Measurements from ENCODE around the gene SPTBN1. TPM values are rescaled to one million over a fixed set of nuclear protein-coding genes. Genes with fewer than 3 reads are reported as not detected.

SPTBN1 gene
- total RNA-seq, 1 experiment from 2014 or later, result 262 TPM

- POLR2A ChIA-PET (ENCODE audit: unreplicated experiment), result interaction anchor here (0.5 kb wide), 1 partner anchor 33 kb away, joined by 3 read pairs; no protein-coding TSS in a partner anchor
- no peak overlapping the region for H3K27ac ChIP-seq
- no peak overlapping the region for H2AFZ ChIP-seq
- H3F3A ChIP-seq (ENCODE audit: insufficient read depth, low read depth), result peaks cover 30% of the 10 kb centered on the region
- no peaks in the 10 kb centered on the region for H3K9me3 ChIP-seq (ENCODE audit: insufficient read depth, low read depth)
- H3K4me1 ChIP-seq (replicated peaks; ENCODE audit: insufficient read depth), result peaks cover 12% of the 10 kb centered on the region
- peaks cover 23% of the 10 kb centered on the region for H3K36me3 ChIP-seq (ENCODE audit: low read depth)
- H3K4me2 ChIP-seq, result no peak overlapping the region
- CTCF ChIA-PET, result interaction anchor here (0.6 to 1.8 kb wide), 2 partner anchors 10 to 315 kb away, joined by 4 to 5 read pairs; no protein-coding TSS in a partner anchor
- DNase-seq, result no peak
- H4K20me1 ChIP-seq (ENCODE audit: insufficient read depth), result no peaks in the 10 kb centered on the region
- no TSS peak for BruUV-seq (replicated peaks)
- TF ChIP-seq EZH2 (IDR thresholded peaks at IDR 0.05; ENCODE audit: low read depth) (no peak), CTCF (conservative IDR thresholded peaks at IDR 0.05) (no peak)
- H3K9me2 ChIP-seq (ENCODE audit: insufficient read depth), result no peaks in the 10 kb centered on the region
- intact Hi-C loops (cut with micrococcal nuclease; ENCODE audit: unreplicated experiment), result no loop called here
- no peaks in the 10 kb centered on the region for H3K27me3 ChIP-seq (ENCODE audit: insufficient read depth, low read depth)
- no peak overlapping the region for H3K4me3 ChIP-seq
- no peaks in the 10 kb centered on the region for H3K79me2 ChIP-seq (ENCODE audit: low read depth)
These were observed 210.6 kb downstream of the SPTBN1 start for GRCh38 chr2:54666634-54667265.

GRCh38 chr2:54667266-54667639 is 211.1 kb downstream of the SPTBN1 start:
- Histone ChIP-seq H3K9me3 (ENCODE audit: insufficient read depth, low read depth) (no peaks in the 10 kb centered on the region), H3K9me2 (ENCODE audit: insufficient read depth) (no peaks in the 10 kb centered on the region), H3K4me2 (no peak overlapping the region), H3K27me3 (ENCODE audit: insufficient read depth, low read depth) (no peaks in the 10 kb centered on the region), H3K79me2 (ENCODE audit: low read depth) (no peaks in the 10 kb centered on the region), H2AFZ (no peak overlapping the region), H3K36me3 (ENCODE audit: low read depth) (peaks cover 20% of the 10 kb centered on the region), H3F3A (ENCODE audit: insufficient read depth, low read depth) (peaks cover 35% of the 10 kb centered on the region), H3K27ac (no peak overlapping the region), H4K20me1 (ENCODE audit: insufficient read depth) (no peaks in the 10 kb centered on the region), H3K4me1 (replicated peaks; ENCODE audit: insufficient read depth) (peaks cover 17% of the 10 kb centered on the region), H3K4me3 (no peak overlapping the region)
- ChIA-PET CTCF (no interaction called here), POLR2A (ENCODE audit: unreplicated experiment) (no interaction called here)
- intact Hi-C loops (cut with micrococcal nuclease; ENCODE audit: unreplicated experiment), result no loop called here
- BruUV-seq (replicated peaks), result no TSS peak
- no peak for DNase-seq
- TF ChIP-seq CTCF (conservative IDR thresholded peaks at IDR 0.05) (no peak), EZH2 (IDR thresholded peaks at IDR 0.05; ENCODE audit: low read depth) (no peak)

GRCh38 chr2:54667726-54668650 is 211.9 kb downstream of the SPTBN1 start:
- no peak for DNase-seq
- ChIA-PET POLR2A (ENCODE audit: unreplicated experiment) (no interaction called here), CTCF (no interaction called here)
- BruUV-seq (replicated peaks), result no TSS peak
- Histone ChIP-seq H3K4me2 (no peak overlapping the region), H3K4me1 (replicated peaks; ENCODE audit: insufficient read depth) (peaks cover 24% of the 10 kb centered on the region), H3F3A (ENCODE audit: insufficient read depth, low read depth) (peaks cover 43% of the 10 kb centered on the region), H3K27me3 (ENCODE audit: insufficient read depth, low read depth) (no peaks in the 10 kb centered on the region), H3K79me2 (ENCODE audit: low read depth) (no peaks in the 10 kb centered on the region), H3K9me2 (ENCODE audit: insufficient read depth) (no peaks in the 10 kb centered on the region), H2AFZ (no peak overlapping the region), H4K20me1 (ENCODE audit: insufficient read depth) (no peaks in the 10 kb centered on the region), H3K4me3 (no peak overlapping the region), H3K27ac (no peak overlapping the region), H3K36me3 (ENCODE audit: low read depth) (peaks cover 20% of the 10 kb centered on the region), H3K9me3 (ENCODE audit: insufficient read depth, low read depth) (no peaks in the 10 kb centered on the region)
- intact Hi-C loops (cut with micrococcal nuclease; ENCODE audit: unreplicated experiment), result no loop called here
- TF ChIP-seq EZH2 (IDR thresholded peaks at IDR 0.05; ENCODE audit: low read depth), result no peak
- no peak for TF ChIP-seq CTCF (conservative IDR thresholded peaks at IDR 0.05)

All from PC-9 (cell line).